ENCODE measurements around the gene MRPL43. TPM values are rescaled to one million over a fixed set of nuclear protein-coding genes. Genes with fewer than 3 reads are reported as not detected.

MRPL43 gene
- total and polyA plus RNA-seq, 2 experiments from 2014 or later: 60.4 to 126 TPM

DNA sequence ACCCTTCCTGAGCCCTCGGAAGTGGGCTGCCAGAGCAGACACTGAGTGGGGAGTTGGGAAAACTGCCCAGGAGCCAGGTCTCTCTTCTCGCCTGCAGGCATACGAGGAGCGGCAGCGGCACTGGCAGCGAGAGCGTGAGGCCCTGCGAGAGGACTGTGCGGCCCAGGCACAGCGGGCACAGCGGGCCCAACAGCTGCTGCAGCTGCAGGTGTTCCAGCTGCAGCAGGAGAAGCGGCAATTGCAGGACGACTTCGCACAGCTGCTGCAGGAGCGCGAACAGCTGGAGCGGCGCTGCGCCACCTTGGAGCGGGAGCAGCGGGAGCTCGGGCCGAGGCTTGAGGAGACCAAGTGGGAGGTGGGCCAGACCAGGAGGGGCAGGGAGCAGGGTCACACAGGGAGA lies 18.1 kb upstream of the MRPL43 start:
- Histone ChIP-seq H3K4me1 (ENCODE audit: insufficient read depth) (peaks cover 11% of the 10 kb centered on the region), H3K27ac (ENCODE audit: low read depth) (no peak overlapping the region), H3K79me2 (replicated peaks; ENCODE audit: insufficient read depth) (peaks cover 16% of the 10 kb centered on the region), H2AFZ (no peak overlapping the region), H3K9me2 (ENCODE audit: insufficient read depth) (no peaks in the 10 kb centered on the region), H3K27me3 (ENCODE audit: insufficient read depth) (no peaks in the 10 kb centered on the region), H3K36me3 (ENCODE audit: insufficient read depth) (no peaks in the 10 kb centered on the region; the same call in 1 of the 2 replicates), H3K4me3 (no peak overlapping the region), H3K4me2 (no peak overlapping the region), H3F3A (replicated peaks; ENCODE audit: low read depth) (0 out of 2 replicates have a peak, but pooled peaks cover 3% of the 10 kb centered on the region), H4K20me1 (replicated peaks; ENCODE audit: insufficient read depth) (0 out of 2 replicates have a peak, but pooled peaks cover 7% of the 10 kb centered on the region)
- Mint-ChIP-seq H3K27me3 (ENCODE audit: insufficient read depth, low read depth, poor library complexity) (peaks cover 12% of the 10 kb centered on the region), H3K9me3 (no peaks in the 10 kb centered on the region; the same call in 2 of the 3 replicates), H3K4me3 (no peak overlapping the region), H3K36me3 (ENCODE audit: low read depth) (peaks cover 38% of the 10 kb centered on the region), H3K27ac (no peak overlapping the region), H3K4me1 (peaks cover 17% of the 10 kb centered on the region)
- TF ChIP-seq ZNF114 (CRISPR knock-in tag; IDR thresholded peaks at IDR 0.05) (no peak), NANOG (IDR thresholded peaks at IDR 0.05; ENCODE audit: borderline replicate concordance) (no peak), ZNF331 (CRISPR knock-in tag; IDR thresholded peaks at IDR 0.05; ENCODE audit: low read depth) (no peak)
- DNase-seq (ENCODE audit: low spot score) (no peak), ATAC-seq (no peak)

DNA sequence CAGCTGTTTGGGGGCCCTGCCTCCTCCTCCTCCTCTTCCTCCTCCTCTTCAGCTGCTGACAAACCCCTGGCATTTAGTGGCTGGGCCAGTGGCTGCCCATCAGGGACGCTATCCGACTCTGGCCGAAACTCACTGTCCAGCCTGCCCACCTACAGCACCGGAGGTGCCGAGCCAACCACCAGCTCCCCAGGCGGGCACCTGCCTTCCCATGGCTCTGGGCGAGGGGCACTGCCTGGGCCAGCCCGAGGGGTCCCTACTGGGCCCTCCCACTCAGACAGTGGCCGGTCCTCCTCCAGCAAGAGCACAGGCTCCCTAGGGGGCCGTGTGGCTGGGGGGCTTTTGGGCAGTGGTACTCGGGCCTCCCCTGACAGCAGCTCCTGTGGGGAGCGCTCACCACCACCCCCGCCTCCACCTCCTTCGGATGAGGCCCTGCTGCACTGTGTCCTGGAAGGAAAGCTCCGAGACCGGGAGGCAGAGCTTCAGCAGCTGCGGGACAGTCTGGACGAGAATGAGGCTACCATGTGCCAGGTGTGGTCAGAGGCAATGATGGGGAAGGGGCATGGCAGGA lies 16.4 kb upstream of the MRPL43 start:
- Histone ChIP-seq H3K4me3 (no peak overlapping the region), H3K9me2 (ENCODE audit: insufficient read depth) (no peaks in the 10 kb centered on the region), H3K36me3 (ENCODE audit: insufficient read depth) (no peaks in the 10 kb centered on the region; the same call in 1 of the 2 replicates), H4K20me1 (replicated peaks; ENCODE audit: insufficient read depth) (0 out of 2 replicates have a peak, but pooled peaks cover 7% of the 10 kb centered on the region), H3K4me1 (ENCODE audit: insufficient read depth) (peaks cover 15% of the 10 kb centered on the region), H3K4me2 (no peak overlapping the region), H3K27ac (ENCODE audit: low read depth) (no peak overlapping the region), H3K79me2 (replicated peaks; ENCODE audit: insufficient read depth) (peaks cover 22% of the 10 kb centered on the region), H2AFZ (no peak overlapping the region), H3F3A (replicated peaks; ENCODE audit: low read depth) (peaks cover 4% of the 10 kb centered on the region; the same call in 1 of the 2 replicates), H3K27me3 (ENCODE audit: insufficient read depth) (no peaks in the 10 kb centered on the region)
- Mint-ChIP-seq H3K9me3 (no peaks in the 10 kb centered on the region; the same call in 2 of the 3 replicates), H3K27ac (no peak overlapping the region), H3K4me1 (peaks cover 18% of the 10 kb centered on the region), H3K27me3 (ENCODE audit: insufficient read depth, low read depth, poor library complexity) (peaks cover 12% of the 10 kb centered on the region), H3K36me3 (ENCODE audit: low read depth) (peaks cover 38% of the 10 kb centered on the region), H3K4me3 (no peak overlapping the region)
- no peak for DNase-seq (ENCODE audit: low spot score)
- no peak for ATAC-seq
- TF ChIP-seq, protein P1, sequence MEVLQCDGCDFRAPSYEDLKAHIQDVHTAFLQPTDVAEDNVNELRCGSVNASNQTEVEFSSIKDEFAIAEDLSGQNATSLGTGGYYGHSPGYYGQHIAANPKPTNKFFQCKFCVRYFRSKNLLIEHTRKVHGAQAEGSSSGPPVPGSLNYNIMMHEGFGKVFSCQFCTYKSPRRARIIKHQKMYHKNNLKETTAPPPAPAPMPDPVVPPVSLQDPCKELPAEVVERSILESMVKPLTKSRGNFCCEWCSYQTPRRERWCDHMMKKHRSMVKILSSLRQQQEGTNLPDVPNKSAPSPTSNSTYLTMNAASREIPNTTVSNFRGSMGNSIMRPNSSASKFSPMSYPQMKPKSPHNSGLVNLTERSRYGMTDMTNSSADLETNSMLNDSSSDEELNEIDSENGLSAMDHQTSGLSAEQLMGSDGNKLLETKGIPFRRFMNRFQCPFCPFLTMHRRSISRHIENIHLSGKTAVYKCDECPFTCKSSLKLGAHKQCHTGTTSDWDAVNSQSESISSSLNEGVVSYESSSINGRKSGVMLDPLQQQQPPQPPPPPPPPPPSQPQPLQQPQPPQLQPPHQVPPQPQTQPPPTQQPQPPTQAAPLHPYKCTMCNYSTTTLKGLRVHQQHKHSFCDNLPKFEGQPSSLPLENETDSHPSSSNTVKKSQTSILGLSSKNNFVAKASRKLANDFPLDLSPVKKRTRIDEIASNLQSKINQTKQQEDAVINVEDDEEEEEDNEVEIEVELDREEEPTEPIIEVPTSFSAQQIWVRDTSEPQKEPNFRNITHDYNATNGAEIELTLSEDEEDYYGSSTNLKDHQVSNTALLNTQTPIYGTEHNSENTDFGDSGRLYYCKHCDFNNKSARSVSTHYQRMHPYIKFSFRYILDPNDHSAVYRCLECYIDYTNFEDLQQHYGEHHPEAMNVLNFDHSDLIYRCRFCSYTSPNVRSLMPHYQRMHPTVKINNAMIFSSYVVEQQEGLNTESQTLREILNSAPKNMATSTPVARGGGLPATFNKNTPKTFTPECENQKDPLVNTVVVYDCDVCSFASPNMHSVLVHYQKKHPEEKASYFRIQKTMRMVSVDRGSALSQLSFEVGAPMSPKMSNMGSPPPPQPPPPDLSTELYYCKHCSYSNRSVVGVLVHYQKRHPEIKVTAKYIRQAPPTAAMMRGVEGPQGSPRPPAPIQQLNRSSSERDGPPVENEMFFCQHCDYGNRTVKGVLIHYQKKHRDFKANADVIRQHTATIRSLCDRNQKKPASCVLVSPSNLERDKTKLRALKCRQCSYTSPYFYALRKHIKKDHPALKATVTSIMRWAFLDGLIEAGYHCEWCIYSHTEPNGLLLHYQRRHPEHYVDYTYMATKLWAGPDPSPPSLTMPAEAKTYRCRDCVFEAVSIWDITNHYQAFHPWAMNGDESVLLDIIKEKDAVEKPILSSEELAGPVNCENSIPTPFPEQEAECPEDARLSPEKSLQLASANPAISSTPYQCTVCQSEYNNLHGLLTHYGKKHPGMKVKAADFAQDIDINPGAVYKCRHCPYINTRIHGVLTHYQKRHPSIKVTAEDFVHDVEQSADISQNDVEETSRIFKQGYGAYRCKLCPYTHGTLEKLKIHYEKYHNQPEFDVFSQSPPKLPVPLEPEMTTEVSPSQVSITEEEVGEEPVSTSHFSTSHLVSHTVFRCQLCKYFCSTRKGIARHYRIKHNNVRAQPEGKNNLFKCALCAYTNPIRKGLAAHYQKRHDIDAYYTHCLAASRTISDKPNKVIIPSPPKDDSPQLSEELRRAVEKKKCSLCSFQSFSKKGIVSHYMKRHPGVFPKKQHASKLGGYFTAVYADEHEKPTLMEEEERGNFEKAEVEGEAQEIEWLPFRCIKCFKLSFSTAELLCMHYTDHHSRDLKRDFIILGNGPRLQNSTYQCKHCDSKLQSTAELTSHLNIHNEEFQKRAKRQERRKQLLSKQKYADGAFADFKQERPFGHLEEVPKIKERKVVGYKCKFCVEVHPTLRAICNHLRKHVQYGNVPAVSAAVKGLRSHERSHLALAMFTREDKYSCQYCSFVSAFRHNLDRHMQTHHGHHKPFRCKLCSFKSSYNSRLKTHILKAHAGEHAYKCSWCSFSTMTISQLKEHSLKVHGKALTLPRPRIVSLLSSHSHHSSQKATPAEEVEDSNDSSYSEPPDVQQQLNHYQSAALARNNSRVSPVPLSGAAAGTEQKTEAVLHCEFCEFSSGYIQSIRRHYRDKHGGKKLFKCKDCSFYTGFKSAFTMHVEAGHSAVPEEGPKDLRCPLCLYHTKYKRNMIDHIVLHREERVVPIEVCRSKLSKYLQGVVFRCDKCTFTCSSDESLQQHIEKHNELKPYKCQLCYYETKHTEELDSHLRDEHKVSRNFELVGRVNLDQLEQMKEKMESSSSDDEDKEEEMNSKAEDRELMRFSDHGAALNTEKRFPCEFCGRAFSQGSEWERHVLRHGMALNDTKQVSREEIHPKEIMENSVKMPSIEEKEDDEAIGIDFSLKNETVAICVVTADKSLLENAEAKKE (CRISPR knock-in tag; IDR thresholded peaks at IDR 0.05): no peak
- no peak for TF ChIP-seq NANOG (IDR thresholded peaks at IDR 0.05; ENCODE audit: borderline replicate concordance)
- TF ChIP-seq CREB1 (CRISPR knock-in tag; IDR thresholded peaks at IDR 0.05; ENCODE audit: low read depth): no peak
- TF ChIP-seq, protein P2, sequence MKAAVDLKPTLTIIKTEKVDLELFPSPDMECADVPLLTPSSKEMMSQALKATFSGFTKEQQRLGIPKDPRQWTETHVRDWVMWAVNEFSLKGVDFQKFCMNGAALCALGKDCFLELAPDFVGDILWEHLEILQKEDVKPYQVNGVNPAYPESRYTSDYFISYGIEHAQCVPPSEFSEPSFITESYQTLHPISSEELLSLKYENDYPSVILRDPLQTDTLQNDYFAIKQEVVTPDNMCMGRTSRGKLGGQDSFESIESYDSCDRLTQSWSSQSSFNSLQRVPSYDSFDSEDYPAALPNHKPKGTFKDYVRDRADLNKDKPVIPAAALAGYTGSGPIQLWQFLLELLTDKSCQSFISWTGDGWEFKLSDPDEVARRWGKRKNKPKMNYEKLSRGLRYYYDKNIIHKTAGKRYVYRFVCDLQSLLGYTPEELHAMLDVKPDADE (IDR thresholded peaks at IDR 0.05): no peak
- no peak for TF ChIP-seq EZH2 (IDR thresholded peaks at IDR 0.05; ENCODE audit: low read depth, unreplicated experiment)
- TF ChIP-seq, protein P3, sequence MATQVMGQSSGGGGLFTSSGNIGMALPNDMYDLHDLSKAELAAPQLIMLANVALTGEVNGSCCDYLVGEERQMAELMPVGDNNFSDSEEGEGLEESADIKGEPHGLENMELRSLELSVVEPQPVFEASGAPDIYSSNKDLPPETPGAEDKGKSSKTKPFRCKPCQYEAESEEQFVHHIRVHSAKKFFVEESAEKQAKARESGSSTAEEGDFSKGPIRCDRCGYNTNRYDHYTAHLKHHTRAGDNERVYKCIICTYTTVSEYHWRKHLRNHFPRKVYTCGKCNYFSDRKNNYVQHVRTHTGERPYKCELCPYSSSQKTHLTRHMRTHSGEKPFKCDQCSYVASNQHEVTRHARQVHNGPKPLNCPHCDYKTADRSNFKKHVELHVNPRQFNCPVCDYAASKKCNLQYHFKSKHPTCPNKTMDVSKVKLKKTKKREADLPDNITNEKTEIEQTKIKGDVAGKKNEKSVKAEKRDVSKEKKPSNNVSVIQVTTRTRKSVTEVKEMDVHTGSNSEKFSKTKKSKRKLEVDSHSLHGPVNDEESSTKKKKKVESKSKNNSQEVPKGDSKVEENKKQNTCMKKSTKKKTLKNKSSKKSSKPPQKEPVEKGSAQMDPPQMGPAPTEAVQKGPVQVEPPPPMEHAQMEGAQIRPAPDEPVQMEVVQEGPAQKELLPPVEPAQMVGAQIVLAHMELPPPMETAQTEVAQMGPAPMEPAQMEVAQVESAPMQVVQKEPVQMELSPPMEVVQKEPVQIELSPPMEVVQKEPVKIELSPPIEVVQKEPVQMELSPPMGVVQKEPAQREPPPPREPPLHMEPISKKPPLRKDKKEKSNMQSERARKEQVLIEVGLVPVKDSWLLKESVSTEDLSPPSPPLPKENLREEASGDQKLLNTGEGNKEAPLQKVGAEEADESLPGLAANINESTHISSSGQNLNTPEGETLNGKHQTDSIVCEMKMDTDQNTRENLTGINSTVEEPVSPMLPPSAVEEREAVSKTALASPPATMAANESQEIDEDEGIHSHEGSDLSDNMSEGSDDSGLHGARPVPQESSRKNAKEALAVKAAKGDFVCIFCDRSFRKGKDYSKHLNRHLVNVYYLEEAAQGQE (IDR thresholded peaks at IDR 0.05; ENCODE audit: unreplicated experiment): no peak
- no peak for TF ChIP-seq EZH2phosphoT487 (IDR thresholded peaks at IDR 0.05; ENCODE audit: unreplicated experiment)
- no peak for TF ChIP-seq ZNF114 (CRISPR knock-in tag; IDR thresholded peaks at IDR 0.05)
